Measurements from ENCODE around the gene HSD17B12. TPM values are rescaled to one million over a fixed set of nuclear protein-coding genes. Genes with fewer than 3 reads are reported as not detected.

Gene HSD17B12
- total RNA-seq, 6 donors from 2014 or later: 26.6 to 107 (median 74.4) TPM

DNA sequence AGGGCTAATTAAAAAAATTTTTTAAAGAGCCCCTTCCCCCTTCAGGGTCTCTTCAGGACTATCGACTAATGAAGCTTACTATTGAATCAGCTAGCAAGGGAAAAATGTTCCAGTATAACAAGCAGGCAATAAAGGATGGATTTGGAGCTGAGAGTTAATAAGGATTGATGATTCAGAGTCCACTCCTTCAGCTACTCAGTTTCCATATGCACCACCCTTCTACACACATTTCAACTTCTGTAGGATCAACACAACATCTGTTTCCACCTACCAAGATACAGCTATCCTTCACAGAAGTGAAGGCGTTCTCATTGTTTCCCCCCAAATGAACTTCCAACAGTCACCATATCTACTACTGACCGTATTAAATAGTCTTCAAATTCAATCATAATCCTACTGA lies 193.5 kb downstream of the HSD17B12 start:
- H3K36me3 ChIP-seq: no peaks in the 10 kb centered on the region
- H3K27ac ChIP-seq: no peak overlapping the region
- H3K4me3 ChIP-seq: no peak overlapping the region
- no peak for DNase-seq
- no peaks in the 10 kb centered on the region for H3K9me3 ChIP-seq
- H3K27me3 ChIP-seq: no peaks in the 10 kb centered on the region
- peaks cover 0 to 4% (median 2%) of the 10 kb centered on the region in 4 donors for H3K4me1 ChIP-seq
- 79 to 80% methylated on average over 3 of the region's 3 CpGs for WGBS, 2 donors
- no peak for ATAC-seq (ENCODE audit: low FRiP score in 2 of 2)
- TF ChIP-seq, protein P1, sequence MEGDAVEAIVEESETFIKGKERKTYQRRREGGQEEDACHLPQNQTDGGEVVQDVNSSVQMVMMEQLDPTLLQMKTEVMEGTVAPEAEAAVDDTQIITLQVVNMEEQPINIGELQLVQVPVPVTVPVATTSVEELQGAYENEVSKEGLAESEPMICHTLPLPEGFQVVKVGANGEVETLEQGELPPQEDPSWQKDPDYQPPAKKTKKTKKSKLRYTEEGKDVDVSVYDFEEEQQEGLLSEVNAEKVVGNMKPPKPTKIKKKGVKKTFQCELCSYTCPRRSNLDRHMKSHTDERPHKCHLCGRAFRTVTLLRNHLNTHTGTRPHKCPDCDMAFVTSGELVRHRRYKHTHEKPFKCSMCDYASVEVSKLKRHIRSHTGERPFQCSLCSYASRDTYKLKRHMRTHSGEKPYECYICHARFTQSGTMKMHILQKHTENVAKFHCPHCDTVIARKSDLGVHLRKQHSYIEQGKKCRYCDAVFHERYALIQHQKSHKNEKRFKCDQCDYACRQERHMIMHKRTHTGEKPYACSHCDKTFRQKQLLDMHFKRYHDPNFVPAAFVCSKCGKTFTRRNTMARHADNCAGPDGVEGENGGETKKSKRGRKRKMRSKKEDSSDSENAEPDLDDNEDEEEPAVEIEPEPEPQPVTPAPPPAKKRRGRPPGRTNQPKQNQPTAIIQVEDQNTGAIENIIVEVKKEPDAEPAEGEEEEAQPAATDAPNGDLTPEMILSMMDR (IDR thresholded peaks at IDR 0.05): no peak
- no peak for TF ChIP-seq POLR2AphosphoS5 (IDR thresholded peaks at IDR 0.05)
- TF ChIP-seq EP300 (IDR thresholded peaks at IDR 0.05): no peak
- no peak for TF ChIP-seq POLR2A (IDR thresholded peaks at IDR 0.05)

- TF ChIP-seq POLR2A (IDR thresholded peaks at IDR 0.05) (no peak), EP300 (IDR thresholded peaks at IDR 0.05) (no peak), POLR2AphosphoS5 (IDR thresholded peaks at IDR 0.05) (no peak)
- TF ChIP-seq, protein P1 (IDR thresholded peaks at IDR 0.05): no peak
- ATAC-seq (ENCODE audit: low FRiP score in 2 of 2) (no peak), DNase-seq (no peak)
- no peaks in the 10 kb centered on the region for H3K36me3 ChIP-seq
- H3K27me3 ChIP-seq: no peaks in the 10 kb centered on the region
- no peaks in the 10 kb centered on the region for H3K9me3 ChIP-seq
- WGBS, 2 donors: 0 to 19% methylated on average over 1 of the region's 1 CpG
- no peak overlapping the region for H3K4me3 ChIP-seq
- no peaks in the 10 kb centered on the region for H3K4me1 ChIP-seq
- H3K27ac ChIP-seq: no peak overlapping the region
Measured at GRCh38 chr11:43874738-43875137, 194.2 kb downstream of the HSD17B12 start.

- H3K27ac ChIP-seq: peak overlapping the region in 3 of 4 donors; percentile 72 to 86 (median 76)
- H3K9me3 ChIP-seq: no peaks in the 10 kb centered on the region
- ATAC-seq (ENCODE audit: low FRiP score in 2 of 2) (peak; percentile 7 to 53), DNase-seq (no peak)
- WGBS, 2 donors: 46 to 52% methylated on average over 13 of the region's 13 CpGs
- H3K27me3 ChIP-seq: no peaks in the 10 kb centered on the region
- TF ChIP-seq POLR2A (IDR thresholded peaks at IDR 0.05): no peak
- TF ChIP-seq, protein P1 (IDR thresholded peaks at IDR 0.05): no peak
- no peak for TF ChIP-seq EP300 (IDR thresholded peaks at IDR 0.05)
- TF ChIP-seq POLR2AphosphoS5 (IDR thresholded peaks at IDR 0.05): no peak
- peaks cover 13 to 24% (median 16%) of the 10 kb centered on the region in 4 donors for H3K4me1 ChIP-seq
- peak overlapping the region; percentile 15 to 91 (median 79) for H3K4me3 ChIP-seq
- H3K36me3 ChIP-seq: peaks cover 3 to 23% (median 11%) of the 10 kb centered on the region in 4 donors
Measured at GRCh38 chr11:43879789-43880639, 199.5 kb downstream of the HSD17B12 start.

- Histone ChIP-seq H3K4me1 (peaks cover 13 to 24% (median 16%) of the 10 kb centered on the region in 4 donors), H3K27ac (peak within 1 kb of the TSS; percentile 32 to 86 (median 74)), H3K27me3 (no peaks in the 10 kb centered on the region), H3K4me3 (peak within 1 kb of the TSS; percentile 73 to 98 (median 88)), H3K9me3 (no peaks in the 10 kb centered on the region), H3K36me3 (peaks cover 5 to 30% (median 13%) of the 10 kb centered on the region in 4 donors)
- 1% methylated on average over 29 to 36 of the region's 36 CpGs for WGBS, 2 donors
- TF ChIP-seq, protein P1 (IDR thresholded peaks at IDR 0.05): peak in 3 of 6 experiments; percentile 31 to 45 (median 38)
- peak; percentile 79 to 85 for TF ChIP-seq POLR2AphosphoS5 (IDR thresholded peaks at IDR 0.05)
- TF ChIP-seq EP300 (IDR thresholded peaks at IDR 0.05): no peak
- TF ChIP-seq POLR2A (IDR thresholded peaks at IDR 0.05): peak in 2 of 4 donors; percentile 40 to 57
- peak; percentile 98 to 100 for ATAC-seq (ENCODE audit: low FRiP score in 2 of 2)
- peak; percentile 92 to 93 for DNase-seq
Measured at GRCh38 chr11:43880640-43881159, 200.2 kb downstream of the HSD17B12 start, which contains the start of gene ALKBH3. Gene ALKBH3 (plus strand): TSS chr11:43880831. CDS start chr11:43882653, 1,822 bp downstream.
